ENCODE measurements around the gene CLMP.
"Not testable (repeated sequence)": the region's sequence is repeated elsewhere in the genome, so short reads cannot be mapped to it uniquely, and the experiment has no call there.

Gene CLMP

DNA sequence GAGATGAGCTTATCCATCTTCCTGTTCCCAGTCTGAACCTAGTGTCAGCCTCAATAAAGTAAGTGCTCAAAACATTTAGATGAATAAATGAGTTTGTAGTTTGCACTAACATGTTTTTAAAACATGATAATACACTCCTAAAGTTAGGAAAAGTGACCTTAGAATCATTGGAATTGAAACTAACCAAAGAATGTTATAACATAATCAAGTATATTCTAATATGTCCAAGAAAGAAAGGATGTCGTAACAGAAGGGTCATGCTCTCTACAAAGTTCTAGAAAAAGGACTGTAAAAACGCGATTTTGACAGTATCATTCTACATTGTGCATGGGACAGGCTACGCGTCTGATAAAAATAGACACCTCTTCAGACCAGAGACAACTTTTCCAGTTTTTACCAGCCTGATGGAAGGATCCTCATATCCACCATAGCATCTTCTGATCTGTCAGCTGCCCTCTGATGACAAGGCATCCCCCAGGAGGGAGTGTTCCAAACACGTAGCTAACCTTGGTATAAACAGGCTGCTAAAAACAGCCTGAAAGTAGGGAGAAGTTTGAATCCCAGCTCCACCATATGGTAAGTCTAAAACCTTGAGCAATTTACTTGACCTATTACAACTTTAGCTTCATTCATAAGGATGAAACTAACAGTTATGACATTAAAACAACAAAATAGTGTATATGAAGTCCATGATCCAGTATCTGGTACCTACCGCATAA lies 30.2 kb downstream of the CLMP start:
- no peak for DNase-seq

- no peak for DNase-seq
Measured at GRCh38 chr11:123163621-123164020, 31.4 kb downstream of the CLMP start.

DNA sequence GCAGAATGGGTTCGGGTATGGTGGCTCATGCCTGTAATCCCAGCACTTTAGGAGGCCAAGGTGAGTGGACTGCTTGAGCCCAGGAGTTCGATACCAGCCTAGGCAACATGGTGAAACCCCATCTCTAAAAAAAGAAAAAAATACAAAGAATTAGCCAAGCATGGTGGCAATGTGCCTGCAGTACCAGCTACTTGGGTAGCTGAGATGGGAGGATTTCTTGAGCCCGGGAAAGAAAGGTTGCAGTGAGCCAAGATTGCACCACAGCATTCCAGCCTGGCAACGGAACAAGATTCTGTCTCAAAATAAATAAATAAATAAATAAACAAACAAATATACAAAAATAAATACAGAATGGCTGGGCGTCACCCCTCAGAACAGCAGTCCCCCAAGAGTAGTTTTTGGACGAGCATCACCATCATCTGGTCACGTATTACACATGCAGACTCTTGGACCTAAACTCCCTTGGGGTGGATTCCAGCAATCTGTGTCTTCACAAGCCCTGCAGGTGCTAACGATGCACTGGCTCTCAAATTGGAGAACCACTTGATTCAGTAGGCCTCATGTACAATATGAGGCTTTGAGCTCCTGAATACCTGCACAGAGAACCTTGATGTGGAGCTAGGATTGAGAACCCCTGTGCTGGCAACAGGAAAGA lies 33.5 kb downstream of the CLMP start:
- DNase-seq: no peak

GRCh38 chr11:123159183-123159857 lies 35.7 kb downstream of the CLMP start:
- no peak for DNase-seq

- no peak for DNase-seq
Measured at GRCh38 chr11:123158033-123159003, 36.7 kb downstream of the CLMP start.

- no peak for DNase-seq
Measured at GRCh38 chr11:123152951-123153350, 42.1 kb downstream of the CLMP start.

DNA sequence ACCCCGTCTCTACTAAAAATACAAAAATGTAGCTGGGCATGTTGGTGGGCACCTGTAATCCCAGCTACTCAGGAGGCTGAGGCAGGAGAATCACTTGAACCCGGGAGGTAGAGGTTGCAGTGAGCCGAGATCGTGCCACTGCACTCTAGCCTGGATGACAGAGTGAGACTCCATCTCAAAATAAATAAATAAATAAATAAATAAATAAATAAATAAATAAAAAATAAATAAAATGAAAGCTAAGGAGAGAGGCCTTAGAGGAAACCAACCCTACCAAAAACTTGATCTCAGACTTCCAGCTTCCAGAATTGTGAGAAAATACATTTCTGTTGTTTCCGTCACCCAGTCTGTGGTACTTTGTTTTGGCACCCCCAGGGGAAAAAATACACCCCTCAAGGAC lies 42.7 kb downstream of the CLMP start:
- not testable (repeated sequence) for DNase-seq

- DNase-seq: no peak
Measured at GRCh38 chr11:123151796-123152195, 43.3 kb downstream of the CLMP start.

- no peak for DNase-seq
Measured at GRCh38 chr11:123151366-123151765, 43.7 kb downstream of the CLMP start.

- DNase-seq: no peak
Measured at GRCh38 chr11:123150882-123151281, 44.2 kb downstream of the CLMP start.

DNA sequence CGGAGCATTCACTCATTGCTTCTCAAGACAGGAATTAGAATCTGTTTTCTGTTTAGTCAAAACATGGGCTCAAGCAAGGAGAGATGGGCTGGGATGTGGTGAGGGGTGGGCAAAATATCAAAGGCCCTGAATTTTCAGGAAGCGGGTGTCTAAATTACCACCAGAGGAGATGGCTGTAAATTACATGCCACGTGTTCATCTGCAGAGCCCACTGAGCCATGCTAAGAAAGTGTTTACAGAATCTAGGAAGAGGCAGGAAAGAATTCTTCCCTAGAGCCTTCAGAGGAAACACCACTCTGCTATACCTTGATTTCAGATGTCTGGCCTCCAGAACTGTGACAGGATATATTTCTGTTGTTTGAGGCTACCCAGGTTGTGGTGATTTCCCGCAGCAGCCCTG lies 46.1 kb downstream of the CLMP start:
- no peak for DNase-seq

- DNase-seq: no peak
Measured at GRCh38 chr11:123145661-123146060, 49.4 kb downstream of the CLMP start.

DNA sequence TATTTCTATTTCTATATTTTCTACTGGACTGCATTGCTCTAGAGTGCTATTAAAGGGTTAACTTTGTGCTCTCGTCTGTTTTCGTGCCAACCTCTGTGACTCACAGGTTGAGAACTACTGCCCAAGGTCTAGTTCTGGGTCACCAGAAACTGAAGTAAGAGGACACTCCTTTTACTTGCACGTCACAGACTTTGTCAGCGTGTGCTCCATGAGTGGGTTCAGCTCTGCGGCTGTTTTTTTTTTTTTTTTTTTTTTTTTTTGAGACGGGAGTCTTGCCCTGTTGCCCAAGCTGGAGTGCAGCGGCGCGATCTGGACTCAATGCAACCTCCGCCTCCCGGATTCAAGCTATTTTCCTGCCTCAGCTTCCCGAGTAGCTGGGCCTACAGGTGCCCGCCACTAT lies 49.8 kb downstream of the CLMP start:
- no peak for DNase-seq

DNA sequence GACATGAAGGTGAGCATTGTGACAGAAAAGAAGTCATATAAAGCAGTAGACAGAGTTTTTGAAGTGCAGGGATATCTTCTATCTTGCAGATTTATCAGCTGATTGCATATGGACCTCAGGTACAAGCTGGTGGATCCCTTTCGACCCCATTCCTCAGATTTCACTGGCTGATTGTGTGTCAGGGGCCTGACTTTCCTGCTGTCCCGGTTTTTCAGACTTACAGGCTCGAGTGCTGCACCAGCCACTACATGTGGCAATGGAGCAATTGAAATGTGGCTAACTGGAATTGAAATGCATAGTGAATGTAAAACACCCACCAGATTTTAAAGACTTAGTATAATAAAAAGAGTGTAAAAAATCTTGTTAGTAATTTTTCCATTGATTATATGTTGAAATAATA lies 50.3 kb downstream of the CLMP start:
- DNase-seq: no peak

DNA sequence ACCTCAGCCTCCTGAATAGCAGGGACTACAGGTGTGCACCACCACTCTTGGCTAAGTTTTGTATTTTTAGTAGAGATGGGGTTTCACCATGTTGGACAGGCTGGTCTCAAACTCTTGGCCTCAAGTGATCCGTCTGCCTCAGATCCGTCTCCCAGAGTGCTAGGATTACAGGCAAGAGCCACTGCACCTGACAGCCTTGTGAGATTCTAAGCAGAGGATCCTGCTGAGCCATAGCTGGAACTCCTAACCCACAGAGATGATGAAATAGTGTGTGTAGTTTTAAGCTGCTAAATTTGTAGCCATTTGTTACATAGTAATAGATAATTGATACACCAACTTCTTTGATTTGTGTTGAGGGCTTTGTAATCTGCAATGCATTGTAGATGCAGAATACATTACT lies 51.1 kb downstream of the CLMP start:
- no peak for DNase-seq

- DNase-seq: no peak
Measured at GRCh38 chr11:123143476-123143875, 51.6 kb downstream of the CLMP start.

DNA sequence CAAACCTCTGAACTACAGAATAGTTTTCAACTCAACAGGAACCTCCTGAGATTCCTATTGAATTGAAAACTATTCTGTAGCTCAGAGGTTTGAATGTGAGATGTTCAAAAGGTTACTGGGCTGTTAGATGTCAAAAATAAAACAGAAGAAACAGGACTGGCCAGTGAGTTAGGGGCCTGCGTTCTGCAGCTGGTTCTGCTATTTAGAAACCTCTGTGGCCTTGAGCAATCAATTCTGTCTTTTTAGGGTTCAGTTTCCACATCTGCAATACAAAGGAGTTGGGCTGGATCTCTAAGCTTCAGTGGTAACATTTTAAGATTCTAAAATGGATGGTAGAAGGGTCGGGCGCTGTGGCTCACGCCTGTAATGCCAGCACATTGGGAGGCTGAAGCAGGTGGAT lies 55.8 kb downstream of the CLMP start:
- no peak for DNase-seq

DNA sequence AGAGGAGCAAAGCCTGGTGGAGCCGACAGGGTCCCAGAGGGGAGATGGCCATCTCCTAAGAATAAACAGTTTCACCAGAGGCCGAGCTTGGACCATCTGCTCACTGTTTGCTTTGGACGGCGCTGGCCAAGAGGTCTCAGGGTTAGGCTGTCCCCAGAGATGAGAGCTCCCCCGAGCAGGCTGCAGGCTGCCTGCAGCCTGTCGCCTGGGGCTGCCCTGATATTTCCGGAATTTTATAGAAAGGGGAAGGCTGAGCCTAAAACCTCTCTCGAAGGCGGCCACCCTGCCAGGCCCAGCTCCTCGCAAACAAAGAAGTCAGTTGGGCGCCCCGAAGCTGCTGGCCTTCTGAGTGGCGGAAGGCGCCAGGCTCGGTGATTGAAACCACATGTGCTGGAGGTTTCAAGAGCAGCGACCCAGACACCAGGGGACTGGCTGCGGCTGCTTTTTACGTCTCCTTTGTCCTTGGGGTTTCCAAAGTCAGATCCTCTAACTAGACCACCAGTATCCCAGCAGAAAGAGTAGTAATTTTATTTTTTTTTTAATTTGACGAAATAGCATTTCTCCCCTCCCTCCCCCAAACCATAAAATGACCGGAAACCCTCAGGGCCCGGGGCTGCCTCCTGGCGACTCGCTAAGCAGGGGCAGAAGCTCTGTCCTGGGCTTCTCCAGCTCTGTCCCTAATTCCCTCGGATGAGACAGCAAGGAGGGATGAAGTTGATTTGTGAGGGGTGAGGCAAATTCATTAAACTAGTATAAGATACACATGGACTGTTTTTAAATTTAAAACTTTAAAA lies 57.4 kb downstream of the CLMP start:
- DNase-seq: no peak

DNA sequence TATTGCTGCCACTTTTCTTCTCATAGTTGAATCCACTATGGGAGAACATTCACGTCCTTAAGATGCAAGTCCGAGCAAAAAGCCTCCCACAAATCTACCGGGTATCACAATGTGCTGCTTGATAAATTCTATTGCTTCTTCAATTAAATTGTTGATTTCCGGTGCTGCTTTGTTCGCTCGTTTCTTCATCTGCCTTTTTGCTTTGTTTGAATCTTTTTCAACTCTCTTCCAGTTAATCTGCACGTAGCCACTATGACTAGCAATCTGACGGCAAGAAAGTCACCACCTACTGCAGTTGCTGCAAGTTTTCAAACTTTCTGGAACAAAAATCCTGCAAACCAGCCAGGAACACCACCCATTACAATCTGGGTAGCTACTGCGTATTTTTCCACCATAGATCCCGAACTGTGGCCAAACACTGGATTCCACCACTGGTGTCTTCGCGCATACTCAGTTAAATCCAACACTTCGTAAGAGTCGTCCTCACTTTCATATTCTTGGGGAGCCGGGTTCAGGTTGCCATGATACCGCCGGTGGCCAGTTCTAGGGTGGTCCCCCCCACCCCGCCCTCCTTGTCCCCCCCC lies 59.1 kb downstream of the CLMP start:
- DNase-seq: no peak

GRCh38 chr11:123132881-123133280 lies 62.2 kb downstream of the CLMP start:
- no peak for DNase-seq

DNA sequence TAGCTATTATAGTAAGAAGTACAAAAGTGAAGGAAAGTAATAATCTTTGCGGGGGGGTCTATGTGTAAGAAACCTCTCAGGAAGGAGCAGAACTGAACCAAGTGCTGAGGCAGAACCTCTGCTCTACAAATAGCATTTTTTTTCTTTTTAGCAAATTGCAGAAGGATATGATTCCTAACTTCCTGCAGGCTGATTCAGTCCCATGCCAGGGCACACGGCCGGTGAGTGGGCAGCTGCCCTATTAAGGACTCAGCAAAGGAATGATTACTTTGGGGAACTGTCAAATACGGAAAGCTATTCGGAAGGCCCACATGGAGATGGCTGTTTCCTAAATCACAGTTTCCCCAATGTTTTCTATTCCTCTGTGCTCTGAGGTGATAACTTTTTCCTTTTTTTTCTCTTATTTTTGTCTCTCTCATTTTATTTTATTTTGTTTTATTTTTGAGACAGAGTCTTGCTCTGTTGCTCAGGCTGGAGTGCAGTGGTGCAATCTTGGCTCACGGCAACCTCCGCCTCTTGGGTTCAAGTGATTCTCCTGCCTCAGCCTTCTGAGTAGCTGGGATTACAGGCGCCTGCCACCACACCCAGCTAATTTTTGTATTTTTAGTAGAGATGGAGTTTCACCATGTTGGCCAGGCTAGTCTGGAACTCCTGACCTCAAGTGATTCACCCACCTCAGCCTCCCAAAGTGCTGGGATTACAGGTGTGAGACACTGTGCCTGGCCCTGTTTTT lies 62.8 kb downstream of the CLMP start:
- DNase-seq: not testable (repeated sequence)
